ENCODE results near the gene OR2C1.

Gene OR2C1

GRCh38 chr16:3400779-3401688 is 45.3 kb downstream of the OR2C1 start, which contains the start of the genes ZNF174 and ZSCAN32:
ZNF174 (plus strand) TSS chr16:3401215; CDS start chr16:3402005, 790 bp downstream.
ZSCAN32 (minus strand) TSS chr16:3401004; CDS start chr16:3397557, 3,447 bp downstream.
- peaks cover 45% of the 10 kb centered on the region for H3K79me1 ChIP-seq (replicated peaks; ENCODE audit: low read length, poor library complexity, severe bottlenecking)

GRCh38 chr16:3401719-3402397 is 46.2 kb downstream of the OR2C1 start:
- H3K9ac ChIP-seq (ENCODE audit: low read length): peak overlapping the region; percentile 98
- no peak overlapping the region for H2BK12ac ChIP-seq (ENCODE audit: low read length in 2 of 2)
- H4K8ac ChIP-seq (ENCODE audit: low read length): no peak overlapping the region
- H3K4ac ChIP-seq (ENCODE audit: low read depth in 1 of 2, low read length in 2 of 2): peak overlapping the region in 1 of 2 experiments; percentile 43
- H3K4me3 ChIP-seq (ENCODE audit: insufficient read depth in 1 of 2, low read depth in 1 of 2, low read length in 2 of 2): peak overlapping the region in 1 of 2 experiments; percentile 95
- peaks cover 4% of the 10 kb centered on the region for H3K4me1 ChIP-seq (ENCODE audit: control insufficient read depth, insufficient read depth, low read depth, low read length)
- H3K14ac ChIP-seq (ENCODE audit: low read length in 2 of 2): no peak overlapping the region
- peak overlapping the region; percentile 76 for H3K27ac ChIP-seq (ENCODE audit: low read length, poor library complexity, severe bottlenecking)
- H3K79me1 ChIP-seq (replicated peaks; ENCODE audit: low read length, poor library complexity, severe bottlenecking): peaks cover 39% of the 10 kb centered on the region
- H3K18ac ChIP-seq (ENCODE audit: low read depth in 1 of 2, low read length in 2 of 2): peak overlapping the region in 1 of 2 experiments; percentile 4
- H2BK120ac ChIP-seq (ENCODE audit: low read depth, low read length): no peak overlapping the region
- H3K27me3 ChIP-seq (ENCODE audit: control insufficient read depth in 1 of 2, insufficient read depth in 1 of 2, low read length in 2 of 2): no peaks in the 10 kb centered on the region
- H2AFZ ChIP-seq (ENCODE audit: low read depth, low read length): no peak overlapping the region
- peaks cover 50% of the 10 kb centered on the region for H3K9me3 ChIP-seq (ENCODE audit: control insufficient read depth, low read length)
- H2BK15ac ChIP-seq (ENCODE audit: low read depth, poor library complexity, severe bottlenecking): no peak overlapping the region
- H4K91ac ChIP-seq (ENCODE audit: low read length): no peak overlapping the region
- no peak overlapping the region for H2AK5ac ChIP-seq (ENCODE audit: low read length, severe bottlenecking)
- WGBS: 25% methylated on average over 17 of the region's 17 CpGs
- H3K36me3 ChIP-seq (ENCODE audit: control insufficient read depth in 1 of 2, insufficient read depth in 2 of 2, low read depth in 1 of 2, low read length in 2 of 2): peaks cover 39 to 59% of the 10 kb centered on the region in 2 experiments
- no peak overlapping the region for H2BK5ac ChIP-seq (ENCODE audit: low read depth, low read length, poor library complexity, severe bottlenecking)
- peak overlapping the region; percentile 75 for H3K4me2 ChIP-seq (ENCODE audit: low read length, poor library complexity, severe bottlenecking)
- peak; percentile 44 for DNase-seq
- H3K23ac ChIP-seq (ENCODE audit: low read length in 2 of 2): no peak overlapping the region

More at GRCh38 chr16:3400779-3401688, 45.3 kb downstream of the OR2C1 start, which contains the start of the genes ZNF174 and ZSCAN32:
- peak; percentile 99 for DNase-seq
- Histone ChIP-seq H2BK15ac (ENCODE audit: low read depth, poor library complexity, severe bottlenecking) (no peak within 1 kb of the TSS), H3K27me3 (ENCODE audit: control insufficient read depth in 1 of 2, insufficient read depth in 1 of 2, low read length in 2 of 2) (no peaks in the 10 kb centered on the region), H3K4ac (ENCODE audit: low read depth in 1 of 2, low read length in 2 of 2) (peak within 1 kb of the TSS; percentile 59 to 83), H3K36me3 (ENCODE audit: control insufficient read depth in 1 of 2, insufficient read depth in 2 of 2, low read depth in 1 of 2, low read length in 2 of 2) (peaks cover 43 to 59% of the 10 kb centered on the region in 2 experiments), H3K23ac (ENCODE audit: low read length in 2 of 2) (peak within 1 kb of the TSS in 1 of 2 experiments; percentile 75), H2BK120ac (ENCODE audit: low read depth, low read length) (peak within 1 kb of the TSS; percentile 9), H4K91ac (ENCODE audit: low read length) (peak within 1 kb of the TSS; percentile 75), H3K14ac (ENCODE audit: low read length in 2 of 2) (peak within 1 kb of the TSS in 1 of 2 experiments; percentile 86), H2AK5ac (ENCODE audit: low read length, severe bottlenecking) (no peak within 1 kb of the TSS), H3K9ac (ENCODE audit: low read length) (peak within 1 kb of the TSS; percentile 98), H2BK12ac (ENCODE audit: low read length in 2 of 2) (peak within 1 kb of the TSS in 1 of 2 experiments; percentile 26), H3K4me1 (ENCODE audit: control insufficient read depth, insufficient read depth, low read depth, low read length) (peaks cover 4% of the 10 kb centered on the region), H4K8ac (ENCODE audit: low read length) (peak within 1 kb of the TSS; percentile 79), H2BK5ac (ENCODE audit: low read depth, low read length, poor library complexity, severe bottlenecking) (peak within 1 kb of the TSS; percentile 71), H3K27ac (ENCODE audit: low read length, poor library complexity, severe bottlenecking) (peak within 1 kb of the TSS; percentile 76), H3K9me3 (ENCODE audit: control insufficient read depth, low read length) (peaks cover 46% of the 10 kb centered on the region), H3K4me3 (ENCODE audit: insufficient read depth in 1 of 2, low read depth in 1 of 2, low read length in 2 of 2) (peak within 1 kb of the TSS; percentile 84 to 95), H3K18ac (ENCODE audit: low read depth in 1 of 2, low read length in 2 of 2) (peak within 1 kb of the TSS; percentile 84 to 90), H2AFZ (ENCODE audit: low read depth, low read length) (peak within 1 kb of the TSS; percentile 85), H3K4me2 (ENCODE audit: low read length, poor library complexity, severe bottlenecking) (peak within 1 kb of the TSS; percentile 75)
- WGBS: under 1% methylated on average over 90 of the region's 95 CpGs

All from mesenchymal stem cell (in vitro differentiated cells and primary cell).